HepG2 (cell line): Measurements from ENCODE around the gene CCDC33.

Source experiments
- ESRRA ChIP-seq: sonication (generic); formaldehyde crosslinking; IDR thresholded peaks from 2 replicates; pipeline ENCODE4 v1.5.1; 2020; ENCODE audit warnings: mild to moderate bottlenecking, low read depth, missing genetic modification reagents
- HNRNPUL1 ChIP-seq: fragments of 200-400 bp; formaldehyde crosslinking; IDR thresholded peaks from 2 replicates; pipeline ENCODE4 v1.6.1; 2017; ENCODE audit warnings: low read depth, mild to moderate bottlenecking, low read length, moderate library complexity
- MXI1 ChIP-seq: IDR thresholded peaks from 3 replicates; pipeline ENCODE4 v1.6.1; 2012; ENCODE audit warnings: low read depth, low read length, inconsistent platforms, borderline replicate concordance
- POLR2A ChIP-seq, 2 experiments: IDR thresholded peaks; 2 replicates each; pipeline ENCODE4 v1.6.1; 2011; ENCODE audit warnings: low read depth in 2 of 2, low read length in 2 of 2, mild to moderate bottlenecking in 1 of 2, moderate library complexity in 1 of 2; ENCODE audit not compliant: insufficient read depth in 1 of 2
- RAD51 ChIP-seq: fragments of 450-650 bp; IDR thresholded peaks from 2 replicates; pipeline ENCODE4 v1.6.1; 2016; ENCODE audit warnings: borderline replicate concordance
- SRF ChIP-seq: IDR thresholded peaks from 2 replicates; pipeline ENCODE4 v1.6.1; 2011; ENCODE audit warnings: mild to moderate bottlenecking, low read depth, low read length, moderate library complexity
- ZNF274 ChIP-seq: sonication (generic); formaldehyde crosslinking; IDR thresholded peaks from 2 replicates; pipeline ENCODE4 v1.5.1; 2020; ENCODE audit warnings: mild to moderate bottlenecking, missing genetic modification reagents
- ZNF3 ChIP-seq: IDR thresholded peaks from 2 replicates; pipeline ENCODE4 v1.7.0; 2017; ENCODE audit warnings: inconsistent platforms
- ZNF562 ChIP-seq: sonication (generic); formaldehyde crosslinking; IDR thresholded peaks from 2 replicates; pipeline ENCODE4 v1.8.0; 2022; ENCODE audit warnings: missing genetic modification reagents, borderline replicate concordance
- TF ChIP-seq, protein P1 (sequence below): sonication (generic); formaldehyde crosslinking; conservative IDR thresholded peaks from 2 replicates; pipeline ENCODE4 v1.4.0; 2020; ENCODE audit warnings: missing genetic modification reagents
- TF ChIP-seq, protein P2 (sequence below): sonication (generic); formaldehyde crosslinking; IDR thresholded peaks from 2 replicates; pipeline ENCODE4 v1.4.0; 2020; ENCODE audit warnings: missing genetic modification reagents, borderline replicate concordance
- TF ChIP-seq, protein P3 (sequence below): sonication (generic); formaldehyde crosslinking; IDR thresholded peaks from 2 replicates; pipeline ENCODE4 v1.5.0; 2020; ENCODE audit warnings: mild to moderate bottlenecking, missing genetic modification reagents, moderate library complexity
- TF ChIP-seq, protein P4 (sequence below): IDR thresholded peaks from 2 replicates; pipeline ENCODE4 v1.6.1; 2012; ENCODE audit warnings: low read depth, low read length, improper control_type of control experiment
- TF ChIP-seq, protein P5 (sequence below): sonication (generic); formaldehyde crosslinking; IDR thresholded peaks from 2 replicates; pipeline ENCODE4 v1.4.0; 2020; ENCODE audit warnings: mild to moderate bottlenecking, missing genetic modification reagents

DNA sequence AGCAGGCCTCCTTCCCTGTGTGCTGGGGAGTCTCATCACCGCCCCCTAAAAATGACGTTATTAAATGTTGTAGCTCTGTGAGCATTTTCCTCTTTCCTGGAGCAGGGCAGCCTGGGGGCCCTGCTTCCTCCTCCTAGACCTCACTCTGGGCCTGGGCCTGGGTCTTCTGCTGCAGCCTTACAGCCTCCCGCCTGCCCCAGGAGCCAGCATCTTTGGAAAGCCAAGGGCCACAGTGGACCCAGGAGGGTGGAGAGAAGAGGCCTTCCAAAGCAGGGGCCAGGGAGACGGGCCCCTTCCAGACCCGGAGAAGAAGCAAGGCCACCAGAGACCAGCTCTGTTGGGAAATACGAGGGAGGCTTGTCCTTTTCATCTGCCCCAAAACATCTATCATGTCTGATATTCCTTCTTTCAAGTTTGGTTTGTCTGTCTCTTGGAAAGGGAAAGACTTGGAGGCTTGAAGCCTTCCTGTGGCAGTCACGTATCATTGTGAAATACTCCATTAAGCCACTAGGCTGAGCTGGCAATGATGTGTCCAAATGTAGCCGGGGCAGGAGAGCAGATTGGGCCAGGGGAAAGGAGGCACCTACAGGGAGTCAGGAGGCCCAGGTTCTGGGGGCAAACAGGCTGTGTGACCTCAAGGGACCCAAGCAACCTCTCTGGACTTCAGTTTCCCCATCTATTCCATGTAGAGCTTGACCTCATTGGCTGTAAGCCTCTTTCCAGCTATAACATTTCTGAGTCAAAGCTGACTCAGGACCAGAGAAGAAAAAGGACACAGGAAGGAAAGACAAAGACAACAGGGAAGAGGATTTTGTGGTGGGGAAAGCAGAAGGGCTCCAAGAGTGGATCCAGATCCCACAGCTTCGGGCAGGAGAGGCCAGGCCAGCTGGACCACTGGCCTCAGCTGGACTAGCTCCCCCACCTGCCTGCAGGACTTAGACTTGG, 100.2 kb downstream of the CCDC33 start:
- TF ChIP-seq RAD51 (no peak), ZNF3 (CRISPR knock-in tag) (no peak), MXI1 (no peak), ZNF562 (CRISPR knock-in tag) (no peak), ZNF274 (CRISPR knock-in tag) (no peak), HNRNPUL1 (no peak), SRF (no peak), POLR2A (IDR thresholded peaks at IDR 0.05; ENCODE audit: insufficient read depth in 1 of 2, low read depth in 2 of 2, low read length in 2 of 2) (no peak), ESRRA (CRISPR knock-in tag) (no peak)
- TF ChIP-seq, protein P1, sequence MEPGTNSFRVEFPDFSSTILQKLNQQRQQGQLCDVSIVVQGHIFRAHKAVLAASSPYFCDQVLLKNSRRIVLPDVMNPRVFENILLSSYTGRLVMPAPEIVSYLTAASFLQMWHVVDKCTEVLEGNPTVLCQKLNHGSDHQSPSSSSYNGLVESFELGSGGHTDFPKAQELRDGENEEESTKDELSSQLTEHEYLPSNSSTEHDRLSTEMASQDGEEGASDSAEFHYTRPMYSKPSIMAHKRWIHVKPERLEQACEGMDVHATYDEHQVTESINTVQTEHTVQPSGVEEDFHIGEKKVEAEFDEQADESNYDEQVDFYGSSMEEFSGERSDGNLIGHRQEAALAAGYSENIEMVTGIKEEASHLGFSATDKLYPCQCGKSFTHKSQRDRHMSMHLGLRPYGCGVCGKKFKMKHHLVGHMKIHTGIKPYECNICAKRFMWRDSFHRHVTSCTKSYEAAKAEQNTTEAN, result no peak
- TF ChIP-seq, protein P2, sequence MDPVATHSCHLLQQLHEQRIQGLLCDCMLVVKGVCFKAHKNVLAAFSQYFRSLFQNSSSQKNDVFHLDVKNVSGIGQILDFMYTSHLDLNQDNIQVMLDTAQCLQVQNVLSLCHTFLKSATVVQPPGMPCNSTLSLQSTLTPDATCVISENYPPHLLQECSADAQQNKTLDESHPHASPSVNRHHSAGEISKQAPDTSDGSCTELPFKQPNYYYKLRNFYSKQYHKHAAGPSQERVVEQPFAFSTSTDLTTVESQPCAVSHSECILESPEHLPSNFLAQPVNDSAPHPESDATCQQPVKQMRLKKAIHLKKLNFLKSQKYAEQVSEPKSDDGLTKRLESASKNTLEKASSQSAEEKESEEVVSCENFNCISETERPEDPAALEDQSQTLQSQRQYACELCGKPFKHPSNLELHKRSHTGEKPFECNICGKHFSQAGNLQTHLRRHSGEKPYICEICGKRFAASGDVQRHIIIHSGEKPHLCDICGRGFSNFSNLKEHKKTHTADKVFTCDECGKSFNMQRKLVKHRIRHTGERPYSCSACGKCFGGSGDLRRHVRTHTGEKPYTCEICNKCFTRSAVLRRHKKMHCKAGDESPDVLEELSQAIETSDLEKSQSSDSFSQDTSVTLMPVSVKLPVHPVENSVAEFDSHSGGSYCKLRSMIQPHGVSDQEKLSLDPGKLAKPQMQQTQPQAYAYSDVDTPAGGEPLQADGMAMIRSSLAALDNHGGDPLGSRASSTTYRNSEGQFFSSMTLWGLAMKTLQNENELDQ (CRISPR knock-in tag), result no peak
- TF ChIP-seq, protein P3, sequence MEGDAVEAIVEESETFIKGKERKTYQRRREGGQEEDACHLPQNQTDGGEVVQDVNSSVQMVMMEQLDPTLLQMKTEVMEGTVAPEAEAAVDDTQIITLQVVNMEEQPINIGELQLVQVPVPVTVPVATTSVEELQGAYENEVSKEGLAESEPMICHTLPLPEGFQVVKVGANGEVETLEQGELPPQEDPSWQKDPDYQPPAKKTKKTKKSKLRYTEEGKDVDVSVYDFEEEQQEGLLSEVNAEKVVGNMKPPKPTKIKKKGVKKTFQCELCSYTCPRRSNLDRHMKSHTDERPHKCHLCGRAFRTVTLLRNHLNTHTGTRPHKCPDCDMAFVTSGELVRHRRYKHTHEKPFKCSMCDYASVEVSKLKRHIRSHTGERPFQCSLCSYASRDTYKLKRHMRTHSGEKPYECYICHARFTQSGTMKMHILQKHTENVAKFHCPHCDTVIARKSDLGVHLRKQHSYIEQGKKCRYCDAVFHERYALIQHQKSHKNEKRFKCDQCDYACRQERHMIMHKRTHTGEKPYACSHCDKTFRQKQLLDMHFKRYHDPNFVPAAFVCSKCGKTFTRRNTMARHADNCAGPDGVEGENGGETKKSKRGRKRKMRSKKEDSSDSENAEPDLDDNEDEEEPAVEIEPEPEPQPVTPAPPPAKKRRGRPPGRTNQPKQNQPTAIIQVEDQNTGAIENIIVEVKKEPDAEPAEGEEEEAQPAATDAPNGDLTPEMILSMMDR (CRISPR knock-in tag), result no peak
- TF ChIP-seq, protein P4, sequence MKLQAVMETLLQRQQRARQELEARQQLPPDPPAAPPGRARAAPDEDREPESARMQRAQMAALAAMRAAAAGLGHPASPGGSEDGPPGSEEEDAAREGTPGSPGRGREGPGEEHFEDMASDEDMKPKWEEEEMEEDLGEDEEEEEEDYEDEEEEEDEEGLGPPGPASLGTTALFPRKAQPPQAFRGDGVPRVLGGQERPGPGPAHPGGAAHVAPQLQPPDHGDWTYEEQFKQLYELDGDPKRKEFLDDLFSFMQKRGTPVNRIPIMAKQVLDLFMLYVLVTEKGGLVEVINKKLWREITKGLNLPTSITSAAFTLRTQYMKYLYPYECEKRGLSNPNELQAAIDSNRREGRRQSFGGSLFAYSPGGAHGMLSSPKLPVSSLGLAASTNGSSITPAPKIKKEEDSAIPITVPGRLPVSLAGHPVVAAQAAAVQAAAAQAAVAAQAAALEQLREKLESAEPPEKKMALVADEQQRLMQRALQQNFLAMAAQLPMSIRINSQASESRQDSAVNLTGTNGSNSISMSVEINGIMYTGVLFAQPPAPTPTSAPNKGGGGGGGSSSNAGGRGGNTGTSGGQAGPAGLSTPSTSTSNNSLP, result no peak
- TF ChIP-seq, protein P5, sequence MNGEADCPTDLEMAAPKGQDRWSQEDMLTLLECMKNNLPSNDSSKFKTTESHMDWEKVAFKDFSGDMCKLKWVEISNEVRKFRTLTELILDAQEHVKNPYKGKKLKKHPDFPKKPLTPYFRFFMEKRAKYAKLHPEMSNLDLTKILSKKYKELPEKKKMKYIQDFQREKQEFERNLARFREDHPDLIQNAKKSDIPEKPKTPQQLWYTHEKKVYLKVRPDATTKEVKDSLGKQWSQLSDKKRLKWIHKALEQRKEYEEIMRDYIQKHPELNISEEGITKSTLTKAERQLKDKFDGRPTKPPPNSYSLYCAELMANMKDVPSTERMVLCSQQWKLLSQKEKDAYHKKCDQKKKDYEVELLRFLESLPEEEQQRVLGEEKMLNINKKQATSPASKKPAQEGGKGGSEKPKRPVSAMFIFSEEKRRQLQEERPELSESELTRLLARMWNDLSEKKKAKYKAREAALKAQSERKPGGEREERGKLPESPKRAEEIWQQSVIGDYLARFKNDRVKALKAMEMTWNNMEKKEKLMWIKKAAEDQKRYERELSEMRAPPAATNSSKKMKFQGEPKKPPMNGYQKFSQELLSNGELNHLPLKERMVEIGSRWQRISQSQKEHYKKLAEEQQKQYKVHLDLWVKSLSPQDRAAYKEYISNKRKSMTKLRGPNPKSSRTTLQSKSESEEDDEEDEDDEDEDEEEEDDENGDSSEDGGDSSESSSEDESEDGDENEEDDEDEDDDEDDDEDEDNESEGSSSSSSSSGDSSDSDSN (CRISPR knock-in tag), result no peak
